MM.1S (cell line): ENCODE results near the gene SCARF2.
A peak's percentile ranks its signal among the peaks of the same experiment; 100 is the strongest.
"Not testable (repeated sequence)": the region's sequence is repeated elsewhere in the genome, so short reads cannot be mapped to it uniquely, and the experiment has no call there.

ENCODE experiments used
- DNase-seq: peaks from one replicate; pipeline ENCODE4 v3.0.0-alpha.2; 2015
- H2AFZ ChIP-seq: fragments of 300-600 bp; sonication (generic); 2 replicates; pipeline ENCODE4 v1.6.0; 2016; ENCODE audit warnings: antibody characterized with exemption, low read length
- H3F3A ChIP-seq: fragments of 300-600 bp; sonication (generic); 2 replicates; pipeline ENCODE4 v1.6.1; 2016; ENCODE audit warnings: mild to moderate bottlenecking, antibody characterized with exemption, low read length, moderate library complexity, mixed read lengths; ENCODE audit not compliant: insufficient read depth
- H3K27ac ChIP-seq: fragments of 300-600 bp; sonication (generic); 2 replicates; pipeline ENCODE4 v1.5.1; 2016; ENCODE audit warnings: mild to moderate bottlenecking, low read length
- H3K27me3 ChIP-seq: fragments of 300-600 bp; sonication (generic); replicated peaks from 2 replicates; pipeline ENCODE4 v1.6.0; 2016; ENCODE audit warnings: low read length; ENCODE audit not compliant: insufficient read depth
- H3K36me3 ChIP-seq: fragments of 300-600 bp; sonication (generic); replicated peaks from 2 replicates; pipeline ENCODE4 v1.6.1; 2016; ENCODE audit warnings: mild to moderate bottlenecking, low read length, mixed read lengths; ENCODE audit not compliant: insufficient read depth
- H3K4me1 ChIP-seq: fragments of 300-600 bp; sonication (generic); 2 replicates; pipeline ENCODE4 v1.6.1; 2016; ENCODE audit warnings: low read length, mixed read lengths
- H3K4me2 ChIP-seq: fragments of 300-600 bp; sonication (generic); 2 replicates; pipeline ENCODE4 v1.6.0; 2016; ENCODE audit warnings: low read depth, low read length
- H3K4me3 ChIP-seq: fragments of 300-600 bp; sonication (generic); 2 replicates; pipeline ENCODE4 v1.5.1; 2016; ENCODE audit warnings: low read length, mixed read lengths
- H3K79me2 ChIP-seq: fragments of 300-600 bp; sonication (generic); 2 replicates; pipeline ENCODE4 v1.6.1; 2016; ENCODE audit warnings: mixed run types, low read length, mixed read lengths
- H3K9ac ChIP-seq: fragments of 300-600 bp; sonication (generic); 2 replicates; pipeline ENCODE4 v1.6.1; 2016; ENCODE audit warnings: low read length, mixed read lengths
- H3K9me2 ChIP-seq: fragments of 300-600 bp; sonication (generic); replicated peaks from 2 replicates; pipeline ENCODE4 v1.6.1; 2016; ENCODE audit warnings: mild to moderate bottlenecking, low read length, mixed read lengths; ENCODE audit not compliant: insufficient read depth
- H3K9me3 ChIP-seq: fragments of 300-600 bp; sonication (generic); replicated peaks from 2 replicates; pipeline ENCODE4 v1.6.1; 2016; ENCODE audit warnings: mild to moderate bottlenecking, low read length, mixed read lengths; ENCODE audit not compliant: insufficient read depth
- H4K20me1 ChIP-seq: fragments of 300-600 bp; sonication (generic); 2 replicates; pipeline ENCODE4 v1.6.1; 2016; ENCODE audit warnings: mild to moderate bottlenecking, low read length, moderate library complexity, mixed read lengths; ENCODE audit not compliant: insufficient read depth
- EZH2 ChIP-seq: fragments of 300-600 bp; sonication (generic); optimal IDR thresholded peaks from 2 replicates; pipeline ENCODE3; 2017; ENCODE audit warnings: low read depth, mild to moderate bottlenecking, antibody characterized with exemption, low read length, mixed read lengths
- EZH2phosphoT487 ChIP-seq: fragments of 300-600 bp; sonication (generic); IDR thresholded peaks from 2 replicates; pipeline ENCODE4 v1.6.1; 2018; ENCODE audit warnings: antibody characterized with exemption, low read length
- TF ChIP-seq, protein P1 (sequence below): fragments of 300-600 bp; sonication (generic); IDR thresholded peaks from 2 replicates; pipeline ENCODE4 v1.5.1; 2016; ENCODE audit warnings: antibody characterized with exemption, low read length, mixed read lengths

Gene SCARF2

DNA sequence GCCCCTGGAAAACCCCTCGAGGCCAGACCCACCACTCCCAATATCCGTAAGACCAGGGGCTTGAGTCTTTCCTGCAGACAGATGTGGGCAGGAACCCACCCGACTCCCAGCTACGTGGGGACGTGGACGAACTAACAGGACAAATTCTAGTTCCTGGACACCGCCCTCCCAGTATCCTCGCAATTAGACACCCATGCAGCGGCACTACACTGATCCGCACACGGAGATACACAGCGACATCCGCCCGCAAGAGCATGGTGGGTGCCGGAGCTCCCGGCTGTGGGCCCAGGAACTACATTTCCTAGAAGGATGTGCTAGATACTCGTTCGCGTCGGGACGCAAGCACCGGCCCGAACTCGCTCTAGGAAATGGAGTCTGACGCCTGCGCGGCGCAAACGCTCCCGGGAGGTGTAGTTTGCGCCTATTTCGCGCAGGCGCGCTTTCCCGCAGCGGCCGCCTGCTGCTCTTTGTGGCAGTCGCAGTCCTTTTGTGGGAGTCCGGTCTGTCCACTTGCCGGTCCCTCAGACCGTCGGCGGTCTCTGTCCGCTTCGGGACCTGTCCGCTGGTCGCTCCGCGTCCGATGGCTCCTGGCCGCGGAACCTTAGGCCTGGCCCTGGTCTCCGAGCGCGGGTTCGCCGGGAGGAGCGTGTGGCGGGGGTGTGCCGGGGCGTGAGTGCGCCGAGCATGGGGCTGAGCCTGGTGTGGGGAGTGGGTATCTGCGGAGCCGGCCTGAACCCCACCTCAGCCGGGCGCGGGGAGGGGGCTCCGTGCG is 43.7 kb downstream of the SCARF2 start, which contains the start of gene ZNF74:
Gene ZNF74, plus strand, starts transcription at position 447 of the 772 bp plus-strand sequence. CDS start 478 bp downstream, outside the sequence.
- Histone ChIP-seq H3K4me2 (peak within 1 kb of the TSS; percentile 86), H3K9me2 (no peaks in the 10 kb centered on the region), H3F3A (no peaks in the 10 kb centered on the region), H3K4me3 (peak within 1 kb of the TSS; percentile 99), H3K27ac (no peak within 1 kb of the TSS), H3K27me3 (no peaks in the 10 kb centered on the region), H3K9me3 (no peaks in the 10 kb centered on the region), H4K20me1 (no peaks in the 10 kb centered on the region), H3K36me3 (no peaks in the 10 kb centered on the region), H3K79me2 (peaks cover 4% of the 10 kb centered on the region; the same call in 1 of the 2 replicates), H2AFZ (peak within 1 kb of the TSS; percentile 97), H3K4me1 (no peaks in the 10 kb centered on the region), H3K9ac (peak within 1 kb of the TSS; percentile 76)
- peak; percentile 88 for DNase-seq
- no peak for TF ChIP-seq EZH2phosphoT487
- TF ChIP-seq, protein P1, sequence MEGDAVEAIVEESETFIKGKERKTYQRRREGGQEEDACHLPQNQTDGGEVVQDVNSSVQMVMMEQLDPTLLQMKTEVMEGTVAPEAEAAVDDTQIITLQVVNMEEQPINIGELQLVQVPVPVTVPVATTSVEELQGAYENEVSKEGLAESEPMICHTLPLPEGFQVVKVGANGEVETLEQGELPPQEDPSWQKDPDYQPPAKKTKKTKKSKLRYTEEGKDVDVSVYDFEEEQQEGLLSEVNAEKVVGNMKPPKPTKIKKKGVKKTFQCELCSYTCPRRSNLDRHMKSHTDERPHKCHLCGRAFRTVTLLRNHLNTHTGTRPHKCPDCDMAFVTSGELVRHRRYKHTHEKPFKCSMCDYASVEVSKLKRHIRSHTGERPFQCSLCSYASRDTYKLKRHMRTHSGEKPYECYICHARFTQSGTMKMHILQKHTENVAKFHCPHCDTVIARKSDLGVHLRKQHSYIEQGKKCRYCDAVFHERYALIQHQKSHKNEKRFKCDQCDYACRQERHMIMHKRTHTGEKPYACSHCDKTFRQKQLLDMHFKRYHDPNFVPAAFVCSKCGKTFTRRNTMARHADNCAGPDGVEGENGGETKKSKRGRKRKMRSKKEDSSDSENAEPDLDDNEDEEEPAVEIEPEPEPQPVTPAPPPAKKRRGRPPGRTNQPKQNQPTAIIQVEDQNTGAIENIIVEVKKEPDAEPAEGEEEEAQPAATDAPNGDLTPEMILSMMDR: no peak
- no peak for TF ChIP-seq EZH2

DNA sequence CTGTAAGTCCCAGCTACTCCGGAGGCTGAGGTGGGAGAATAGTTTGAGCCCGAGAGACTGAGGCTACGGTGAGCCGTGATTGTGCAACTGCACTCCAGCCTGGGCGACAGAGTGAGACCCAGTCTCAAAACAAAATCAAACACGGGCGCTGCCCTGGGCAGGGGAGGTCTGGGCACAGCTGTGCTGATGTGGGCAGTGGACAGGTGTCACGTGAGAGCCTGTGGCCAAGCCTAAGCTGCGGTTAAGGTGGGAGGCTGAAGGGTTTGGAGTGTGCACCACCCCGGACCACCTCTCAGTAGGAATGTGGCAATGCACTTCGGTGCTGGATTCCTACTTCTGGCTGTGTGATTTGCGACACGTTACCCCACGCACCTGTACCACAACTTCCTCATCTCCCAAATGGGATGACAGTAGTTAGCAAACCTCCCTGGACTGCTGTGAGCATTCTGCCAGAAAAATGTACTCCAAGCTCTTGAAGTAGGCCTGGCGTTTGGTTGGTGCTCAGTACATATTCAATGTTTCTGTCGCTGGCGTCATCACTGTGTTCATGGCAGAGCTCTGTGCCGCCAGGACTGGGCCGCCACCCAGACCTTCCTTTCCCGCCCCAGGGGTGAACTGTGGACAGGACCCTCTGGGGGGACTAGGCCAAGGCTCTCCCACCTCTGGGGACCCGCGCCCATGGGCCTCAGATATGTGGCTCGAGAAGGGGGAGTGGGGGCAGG is 44.5 kb downstream of the SCARF2 start:
- no peaks in the 10 kb centered on the region for H3K9me2 ChIP-seq
- no peaks in the 10 kb centered on the region for H3K36me3 ChIP-seq
- H3K9ac ChIP-seq: peak overlapping the region; percentile 76; the same call in 1 of the 2 replicates
- H2AFZ ChIP-seq: peak overlapping the region; percentile 97
- no peaks in the 10 kb centered on the region for H3K27me3 ChIP-seq
- H3K79me2 ChIP-seq: peaks cover 4% of the 10 kb centered on the region; the same call in 1 of the 2 replicates
- H3K4me3 ChIP-seq: peak overlapping the region; percentile 99
- peaks cover 5% of the 10 kb centered on the region for H3K4me1 ChIP-seq
- H3K9me3 ChIP-seq: no peaks in the 10 kb centered on the region
- H3F3A ChIP-seq: 0 out of 2 replicates have a peak, but pooled peaks cover 2% of the 10 kb centered on the region
- TF ChIP-seq EZH2phosphoT487 (no peak), EZH2 (no peak)
- TF ChIP-seq, protein P1: no peak
- H4K20me1 ChIP-seq: no peaks in the 10 kb centered on the region
- H3K27ac ChIP-seq: no peak overlapping the region
- DNase-seq: no peak
- H3K4me2 ChIP-seq: peak overlapping the region; percentile 86

DNA sequence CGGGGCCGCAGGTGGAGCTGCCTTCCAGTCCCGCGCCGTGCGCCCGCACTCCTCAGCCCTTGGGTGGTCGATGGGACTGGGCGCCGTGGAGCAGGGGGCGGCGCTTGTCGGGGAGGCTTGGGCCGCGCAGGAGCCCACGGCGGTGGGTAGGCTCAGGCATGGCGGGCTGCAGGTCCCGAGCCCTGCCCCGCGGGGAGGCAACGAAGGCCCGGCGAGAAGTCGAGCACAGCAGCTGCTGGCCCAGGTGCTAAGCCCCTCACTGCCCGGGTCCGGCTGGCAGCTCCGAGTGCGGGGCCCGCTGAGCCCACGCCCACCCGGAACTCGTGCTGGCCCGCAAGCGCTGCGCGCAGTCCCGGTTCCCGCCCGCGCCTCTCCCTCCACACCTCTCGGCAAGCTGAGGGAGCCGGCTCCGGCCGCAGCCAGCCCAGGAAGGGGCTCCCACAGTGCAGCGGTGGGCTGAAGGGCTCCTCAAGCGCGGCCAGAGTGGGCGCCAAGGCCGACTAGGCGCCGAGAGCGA is 45.2 kb downstream of the SCARF2 start:
- not testable (repeated sequence) for H3K27me3 ChIP-seq

More for the DNA sequence above, 45.2 kb downstream of the SCARF2 start:
- not testable (repeated sequence) for H3F3A ChIP-seq, H3K4me3 ChIP-seq, H3K9me2 ChIP-seq, H3K27ac ChIP-seq, H4K20me1 ChIP-seq, H3K9ac ChIP-seq, H3K4me1 ChIP-seq, DNase-seq, H3K36me3 ChIP-seq, H2AFZ ChIP-seq, H3K4me2 ChIP-seq, H3K9me3 ChIP-seq, H3K79me2 ChIP-seq
